ENCODE measurements around the gene NDUFAB1. TPM values are rescaled to one million over a fixed set of nuclear protein-coding genes. Genes with fewer than 3 reads are reported as not detected.

Gene NDUFAB1
- 10 to 100 TPM; 65.4 to 78.7 TPM for total RNA-seq
- 10 to 100 TPM; 64.9 to 77.8 (median 71.1) TPM for polyA plus RNA-seq (ENCODE audit: insufficient read length in 6 of 6)
- long read RNA-seq, donor 1, transcript NDUFAB1-201 (5 exons, 717 nt) = major isoform, 97 of 113 reads
- long read RNA-seq, donor 1, partial matches to known transcripts = 15 of 113 reads
- long read RNA-seq, donor 1, other reads (novel, unspliced or antisense) = 0 of 113 reads
- long read RNA-seq, donor 2, transcript NDUFAB1-201 (5 exons, 717 nt) = major isoform, 55 of 85 reads
- long read RNA-seq, donor 2, partial matches to known transcripts = 28 of 85 reads
- long read RNA-seq, donor 2, other reads (novel, unspliced or antisense) = 0 of 85 reads
- long read RNA-seq, donor 3, transcript NDUFAB1-201 (5 exons, 717 nt) = major isoform, 68 of 75 reads
- long read RNA-seq, donor 3, partial matches to known transcripts = 6 of 75 reads
- long read RNA-seq, donor 3, other reads (novel, unspliced or antisense) = 0 of 75 reads
- long read RNA-seq, donor 4, transcript NDUFAB1-201 (5 exons, 717 nt) = major isoform, 111 of 113 reads
- long read RNA-seq, donor 4, partial matches to known transcripts = 1 of 113 reads
- long read RNA-seq, donor 4, other reads (novel, unspliced or antisense) = 1 of 113 reads
- long read RNA-seq, donor 5, transcript NDUFAB1-201 (5 exons, 717 nt) = major isoform, 76 of 82 reads
- long read RNA-seq, donor 5, partial matches to known transcripts = 5 of 82 reads
- long read RNA-seq, donor 5, other reads (novel, unspliced or antisense) = 0 of 82 reads
- long read RNA-seq, donor 6, transcript NDUFAB1-201 (5 exons, 717 nt) = major isoform, 105 of 112 reads
- long read RNA-seq, donor 6, partial matches to known transcripts = 6 of 112 reads
- long read RNA-seq, donor 6, other reads (novel, unspliced or antisense) = 0 of 112 reads
- long read RNA-seq, donor 7, transcript NDUFAB1-201 (5 exons, 717 nt) = major isoform, 62 of 62 reads
- long read RNA-seq, donor 7, partial matches to known transcripts = 0 of 62 reads
- long read RNA-seq, donor 7, other reads (novel, unspliced or antisense) = 0 of 62 reads
- long read RNA-seq, donor 8, transcript NDUFAB1-201 (5 exons, 717 nt) = major isoform, 38 of 40 reads
- long read RNA-seq, donor 8, partial matches to known transcripts = 0 of 40 reads
- long read RNA-seq, donor 8, other reads (novel, unspliced or antisense) = 0 of 40 reads
- long read RNA-seq, donor 9 = 0 reads
- long read RNA-seq, donor 10, transcript NDUFAB1-201 (5 exons, 717 nt) = major isoform, 74 of 76 reads
- long read RNA-seq, donor 10, partial matches to known transcripts = 0 of 76 reads
- long read RNA-seq, donor 10, other reads (novel, unspliced or antisense) = 2 of 76 reads
- long read RNA-seq, donor 11 = 0 reads
- long read RNA-seq, donor 12, transcript NDUFAB1-201 (5 exons, 717 nt) = major isoform, 49 of 52 reads
- long read RNA-seq, donor 12, partial matches to known transcripts = 0 of 52 reads
- long read RNA-seq, donor 12, other reads (novel, unspliced or antisense) = 0 of 52 reads

GRCh38 chr16:23595951-23596720 is at the start of gene NDUFAB1:
NDUFAB1 (minus strand) TSS chr16:23596316; CDS start chr16:23596290, 26 bp downstream.
- DNase-seq (peak; percentile 81 to 99 (median 92)), ATAC-seq (peak; percentile 100)
- Histone ChIP-seq H3K4me1 (peaks cover 11 to 34% of the 10 kb centered on the region in 2 donors), H3K27ac (peak within 1 kb of the TSS; percentile 19 to 86), H3K4me3 (peak within 1 kb of the TSS; percentile 87 to 99), H3K27me3 (no peaks in the 10 kb centered on the region), H3K9me3 (no peaks in the 10 kb centered on the region), H3K36me3 (peaks cover 0 to 36% of the 10 kb centered on the region in 2 donors)
- intact Hi-C loops (cut with DNase I) = no loop called here
- TF ChIP-seq, protein P1, sequence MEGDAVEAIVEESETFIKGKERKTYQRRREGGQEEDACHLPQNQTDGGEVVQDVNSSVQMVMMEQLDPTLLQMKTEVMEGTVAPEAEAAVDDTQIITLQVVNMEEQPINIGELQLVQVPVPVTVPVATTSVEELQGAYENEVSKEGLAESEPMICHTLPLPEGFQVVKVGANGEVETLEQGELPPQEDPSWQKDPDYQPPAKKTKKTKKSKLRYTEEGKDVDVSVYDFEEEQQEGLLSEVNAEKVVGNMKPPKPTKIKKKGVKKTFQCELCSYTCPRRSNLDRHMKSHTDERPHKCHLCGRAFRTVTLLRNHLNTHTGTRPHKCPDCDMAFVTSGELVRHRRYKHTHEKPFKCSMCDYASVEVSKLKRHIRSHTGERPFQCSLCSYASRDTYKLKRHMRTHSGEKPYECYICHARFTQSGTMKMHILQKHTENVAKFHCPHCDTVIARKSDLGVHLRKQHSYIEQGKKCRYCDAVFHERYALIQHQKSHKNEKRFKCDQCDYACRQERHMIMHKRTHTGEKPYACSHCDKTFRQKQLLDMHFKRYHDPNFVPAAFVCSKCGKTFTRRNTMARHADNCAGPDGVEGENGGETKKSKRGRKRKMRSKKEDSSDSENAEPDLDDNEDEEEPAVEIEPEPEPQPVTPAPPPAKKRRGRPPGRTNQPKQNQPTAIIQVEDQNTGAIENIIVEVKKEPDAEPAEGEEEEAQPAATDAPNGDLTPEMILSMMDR (IDR thresholded peaks at IDR 0.05) = peak; percentile 100

DNA sequence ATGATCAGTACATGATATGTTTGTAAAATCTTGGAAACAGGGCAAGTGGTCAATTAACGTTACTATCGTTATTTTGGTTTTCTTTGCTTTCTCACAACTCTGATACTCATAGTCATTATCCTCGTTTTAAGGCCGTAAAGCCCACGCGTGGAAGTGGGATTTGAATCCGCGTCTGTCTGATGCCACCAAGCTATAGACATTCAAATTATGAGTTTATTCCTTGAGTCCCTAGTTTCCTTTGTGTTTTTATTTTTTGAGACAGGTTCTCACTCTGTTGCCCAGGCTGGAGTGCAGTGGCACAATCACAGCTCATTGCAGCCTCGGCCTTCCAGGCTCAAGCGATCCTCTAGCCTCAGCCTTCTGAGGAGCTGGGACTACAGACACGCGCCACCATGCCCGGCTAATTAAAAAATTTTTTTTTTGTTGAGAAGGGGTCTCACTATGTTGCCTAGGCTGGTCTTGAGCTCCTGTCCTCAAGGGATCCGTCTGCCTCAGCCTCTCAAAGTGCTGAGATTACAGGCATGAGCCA is 46.2 kb upstream of the NDUFAB1 start:
- Histone ChIP-seq H3K27ac (no peak overlapping the region), H3K27me3 (no peaks in the 10 kb centered on the region), H3K9me3 (no peaks in the 10 kb centered on the region), H3K4me3 (peak overlapping the region; percentile 71 to 90), H3K4me1 (peaks cover 7 to 33% of the 10 kb centered on the region in 2 donors), H3K36me3 (peaks cover 0 to 51% of the 10 kb centered on the region in 2 donors)
- TF ChIP-seq, protein P1 (IDR thresholded peaks at IDR 0.05) = no peak
- ATAC-seq = no peak
- intact Hi-C loops (cut with DNase I) = no loop called here
- no peak for DNase-seq

- TF ChIP-seq, protein P1 (IDR thresholded peaks at IDR 0.05) = no peak
- peaks cover 7 to 23% of the 10 kb centered on the region in 2 donors for H3K4me1 ChIP-seq
- intact Hi-C loops (cut with DNase I) = no loop called here
- peak; percentile 88 to 99 (median 96) for DNase-seq
- no peaks in the 10 kb centered on the region for H3K27me3 ChIP-seq
- H3K27ac ChIP-seq = peak within 1 kb of the TSS; percentile 73 to 80
- peaks cover 0 to 49% of the 10 kb centered on the region in 2 donors for H3K36me3 ChIP-seq
- H3K4me3 ChIP-seq = peak within 1 kb of the TSS; percentile 71 to 90
- no peaks in the 10 kb centered on the region for H3K9me3 ChIP-seq
- ATAC-seq = peak; percentile 100
These were observed 45.0 kb upstream of the NDUFAB1 start, which contains the start of the genes DCTN5 and PALB2 for GRCh38 chr16:23640931-23641765. DCTN5 (plus strand) TSS chr16:23641466; CDS start chr16:23641543, 77 bp downstream. PALB2 (minus strand) TSS chr16:23641310; CDS start chr16:23641157, 153 bp downstream.

All from left lung (tissue), 14 donors.